Central memory CD8-positive, alpha-beta T cell (primary cell): Measurements from ENCODE around the gene LPP.

Experiments
- ATAC-seq: fragments of 150-1000 bp; cut with Tn5 transposase; replicated peaks from 2 replicates; pipeline ENCODE4 v1.10.0; 2022; ENCODE audit warnings: mild to moderate bottlenecking, moderate FRiP score, moderate number of reproducible peaks; ENCODE audit not compliant: poor library complexity, severe bottlenecking; ENCODE audit errors: extremely low read depth
- DNase-seq, 2 donors: peaks; one replicate each; pipeline ENCODE4 v3.0.0; 2021; ENCODE audit warnings: low spot score in 2 of 2
- H3K27ac Mint-ChIP-seq: one replicate; pipeline ENCODE4 v1.8.0; 2022; ENCODE audit warnings: low read depth, mild to moderate bottlenecking, moderate library complexity, mixed read lengths
- H3K27me3 Mint-ChIP-seq: one replicate; pipeline ENCODE4 v1.8.0; 2022; ENCODE audit warnings: mixed read lengths
- H3K36me3 Mint-ChIP-seq: one replicate; pipeline ENCODE4 v1.8.0; 2022; ENCODE audit warnings: mild to moderate bottlenecking, moderate library complexity, mixed read lengths; ENCODE audit not compliant: insufficient read depth
- H3K4me1 Mint-ChIP-seq: one replicate; pipeline ENCODE4 v1.8.0; 2022; ENCODE audit warnings: mixed read lengths
- H3K4me3 Mint-ChIP-seq: one replicate; pipeline ENCODE4 v1.8.0; 2022; ENCODE audit warnings: mild to moderate bottlenecking, moderate library complexity, mixed read lengths
- H3K9me3 Mint-ChIP-seq: one replicate; pipeline ENCODE4 v1.8.0; 2022; ENCODE audit warnings: mixed read lengths

LPP gene

DNA sequence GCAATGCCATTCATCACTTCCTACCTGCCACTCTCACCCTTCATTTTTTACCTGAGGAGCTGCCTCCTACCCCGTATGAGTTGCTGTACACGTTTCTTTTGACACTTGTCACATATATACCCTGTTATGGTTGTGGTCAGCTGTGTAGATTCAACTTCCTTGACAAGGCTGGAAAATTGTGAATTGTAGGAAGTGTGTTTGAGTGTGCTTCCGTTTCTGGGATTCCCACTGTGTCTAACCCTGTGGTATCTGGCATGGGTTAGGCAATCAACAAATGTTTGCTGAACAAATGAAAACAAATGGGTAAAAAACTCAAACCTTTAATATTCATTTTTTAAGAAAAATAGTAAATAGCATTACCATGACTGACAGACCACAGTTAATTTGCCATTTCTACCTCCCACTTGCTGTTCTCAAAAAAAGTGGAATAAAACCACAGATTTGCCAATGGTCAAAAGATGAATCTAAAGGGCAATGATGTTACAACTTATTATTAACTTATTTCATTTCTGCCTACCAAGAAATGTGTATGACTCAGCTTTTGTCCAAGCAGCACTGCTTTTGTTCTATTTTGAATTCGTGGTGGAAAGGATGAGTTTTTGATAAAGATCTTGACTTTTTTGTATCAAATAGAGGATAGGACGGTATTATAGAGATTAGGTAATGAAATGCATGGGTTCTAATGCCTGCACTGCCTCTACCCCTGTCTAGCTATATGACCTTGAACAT lies 404.6 kb downstream of the LPP start:
- DNase-seq, result no peak
- Mint-ChIP-seq H3K36me3 (peaks cover 2% of the 10 kb centered on the region), H3K27ac (no peak overlapping the region), H3K4me3 (no peak overlapping the region), H3K4me1 (peaks cover 35% of the 10 kb centered on the region), H3K27me3 (no peaks in the 10 kb centered on the region), H3K9me3 (no peaks in the 10 kb centered on the region)
- no peak for ATAC-seq

DNA sequence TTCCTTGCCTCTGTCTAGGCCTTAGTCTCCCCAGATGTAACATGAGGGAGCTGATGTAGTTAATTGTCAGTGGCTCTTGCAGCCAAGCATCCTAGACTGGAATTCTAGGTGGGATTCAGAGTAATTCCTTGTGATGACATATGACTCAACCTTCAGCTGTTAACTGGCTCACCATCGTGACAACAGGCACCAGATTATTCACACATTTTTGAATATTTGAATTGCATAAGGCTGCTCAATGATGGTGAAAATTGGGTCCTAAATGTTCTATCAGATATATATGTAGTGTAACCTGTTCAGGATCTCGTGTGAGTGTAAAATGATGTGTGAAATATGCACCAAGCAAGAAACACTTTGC lies 405.1 kb downstream of the LPP start:
- peaks cover 35% of the 10 kb centered on the region for H3K4me1 Mint-ChIP-seq
- no peaks in the 10 kb centered on the region for H3K9me3 Mint-ChIP-seq
- no peaks in the 10 kb centered on the region for H3K27me3 Mint-ChIP-seq
- peaks cover 2% of the 10 kb centered on the region for H3K36me3 Mint-ChIP-seq
- ATAC-seq (no peak), DNase-seq (no peak)
- no peak overlapping the region for H3K4me3 Mint-ChIP-seq
- no peak overlapping the region for H3K27ac Mint-ChIP-seq

DNA sequence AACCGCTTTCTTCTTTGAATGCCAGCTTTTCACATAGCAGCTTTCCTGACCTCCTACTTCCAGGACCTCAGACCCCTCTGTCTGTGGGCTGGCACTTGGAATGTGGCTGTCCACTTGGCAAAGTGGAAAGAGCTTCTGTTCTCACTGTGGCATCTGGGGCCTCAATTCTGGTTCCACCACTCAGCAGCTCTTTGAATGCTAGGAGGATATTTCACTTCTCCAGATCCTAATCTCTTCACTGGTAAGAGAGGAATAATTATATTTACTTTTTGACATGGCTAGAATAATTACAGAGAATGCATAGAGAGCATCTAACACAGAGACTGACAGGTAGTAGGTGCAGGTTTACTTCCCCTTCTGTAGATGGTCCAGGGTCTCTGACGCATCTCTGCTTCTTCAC lies 405.9 kb downstream of the LPP start:
- H3K4me1 Mint-ChIP-seq, result peaks cover 35% of the 10 kb centered on the region
- no peak for ATAC-seq
- H3K27me3 Mint-ChIP-seq, result no peaks in the 10 kb centered on the region
- H3K9me3 Mint-ChIP-seq, result no peaks in the 10 kb centered on the region
- no peak overlapping the region for H3K27ac Mint-ChIP-seq
- H3K36me3 Mint-ChIP-seq, result peaks cover 2% of the 10 kb centered on the region
- H3K4me3 Mint-ChIP-seq, result no peak overlapping the region
- DNase-seq, result no peak

DNA sequence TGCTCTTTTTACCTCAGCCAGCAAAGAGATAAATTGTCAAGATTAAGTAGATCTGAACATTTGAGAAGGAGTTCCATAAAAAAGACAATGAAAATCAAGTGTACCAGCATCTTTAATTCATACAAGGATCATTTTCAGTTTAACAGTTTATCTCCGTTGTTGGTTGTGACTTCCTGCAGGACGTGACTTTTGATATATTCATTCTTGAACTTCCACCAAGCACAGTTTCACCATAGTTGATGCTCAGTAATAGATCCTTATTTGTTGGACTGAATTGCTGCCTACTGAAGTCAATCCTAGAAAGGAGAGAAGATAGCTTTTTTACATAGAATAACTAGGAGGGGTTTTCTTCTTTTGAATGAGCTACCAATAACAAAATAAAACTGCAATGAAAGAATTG lies 408.2 kb downstream of the LPP start:
- peak overlapping the region; percentile 10 for H3K4me3 Mint-ChIP-seq
- DNase-seq (no peak), ATAC-seq (no peak)
- H3K27ac Mint-ChIP-seq, result no peak overlapping the region
- H3K9me3 Mint-ChIP-seq, result no peaks in the 10 kb centered on the region
- H3K4me1 Mint-ChIP-seq, result peaks cover 35% of the 10 kb centered on the region
- H3K27me3 Mint-ChIP-seq, result no peaks in the 10 kb centered on the region
- H3K36me3 Mint-ChIP-seq, result no peaks in the 10 kb centered on the region

DNA sequence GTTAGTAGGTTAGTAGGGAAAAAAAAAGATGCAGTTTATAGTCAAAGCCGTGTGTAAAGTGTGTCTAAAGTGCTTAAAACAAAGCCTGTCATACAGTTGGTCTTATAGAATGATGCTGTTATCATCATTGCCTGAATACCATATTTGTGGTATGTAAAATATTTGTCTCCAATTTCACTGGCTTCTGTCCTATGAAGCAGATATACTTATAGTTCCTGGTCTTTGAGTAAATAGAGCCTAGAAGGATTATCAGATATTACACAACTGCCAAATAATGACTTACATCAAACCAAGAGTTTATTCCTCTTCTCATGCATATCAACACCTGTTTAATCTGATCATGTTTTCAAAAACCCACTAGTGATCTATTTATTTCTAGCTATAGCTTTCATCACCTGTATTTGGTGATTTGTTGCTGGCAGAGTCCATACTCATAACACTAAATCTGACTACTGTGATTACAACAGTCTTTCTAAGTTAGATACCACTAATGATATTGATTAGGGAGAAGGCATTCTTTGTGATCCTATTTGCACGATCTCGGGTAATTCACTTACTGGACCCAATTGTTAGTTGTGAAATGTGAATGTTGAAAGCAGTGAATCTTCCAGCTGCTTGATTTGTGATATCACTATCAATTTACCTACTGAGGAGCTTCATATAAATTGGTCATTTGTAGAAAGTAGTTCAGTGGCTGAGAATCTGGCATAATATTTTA lies 413.7 kb downstream of the LPP start:
- ATAC-seq, result no peak

DNA sequence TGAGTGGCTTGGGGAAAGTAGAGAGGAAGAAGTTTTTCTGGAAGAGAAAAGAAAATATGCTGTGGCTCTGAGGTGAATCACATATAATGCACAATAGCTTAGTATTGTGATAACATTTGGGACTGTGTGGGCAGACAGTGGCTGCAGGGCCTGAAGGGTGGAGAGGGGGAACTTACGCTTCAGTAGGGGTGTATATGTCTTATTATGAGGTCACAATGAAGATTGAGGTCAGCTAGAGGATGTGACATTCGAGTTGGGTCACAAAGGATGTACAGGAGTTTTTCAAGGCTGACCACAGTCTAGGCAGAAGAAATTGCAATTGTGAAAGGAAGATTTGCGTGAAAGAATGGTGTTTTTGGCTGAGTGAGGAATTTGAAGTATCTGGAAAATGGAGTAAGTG lies 414.8 kb downstream of the LPP start:
- no peaks in the 10 kb centered on the region for H3K27me3 Mint-ChIP-seq
- H3K4me3 Mint-ChIP-seq, result no peak overlapping the region
- peaks cover 13% of the 10 kb centered on the region for H3K4me1 Mint-ChIP-seq
- H3K9me3 Mint-ChIP-seq, result no peaks in the 10 kb centered on the region
- peaks cover 2% of the 10 kb centered on the region for H3K36me3 Mint-ChIP-seq
- no peak overlapping the region for H3K27ac Mint-ChIP-seq
- ATAC-seq, result peak; percentile 67
- no peak for DNase-seq

More for the DNA sequence above, 413.7 kb downstream of the LPP start:
- Mint-ChIP-seq H3K27me3 (no peaks in the 10 kb centered on the region), H3K4me3 (no peak overlapping the region), H3K27ac (no peak overlapping the region), H3K4me1 (peaks cover 12% of the 10 kb centered on the region), H3K36me3 (peaks cover 2% of the 10 kb centered on the region), H3K9me3 (no peaks in the 10 kb centered on the region)
- DNase-seq, result no peak

DNA sequence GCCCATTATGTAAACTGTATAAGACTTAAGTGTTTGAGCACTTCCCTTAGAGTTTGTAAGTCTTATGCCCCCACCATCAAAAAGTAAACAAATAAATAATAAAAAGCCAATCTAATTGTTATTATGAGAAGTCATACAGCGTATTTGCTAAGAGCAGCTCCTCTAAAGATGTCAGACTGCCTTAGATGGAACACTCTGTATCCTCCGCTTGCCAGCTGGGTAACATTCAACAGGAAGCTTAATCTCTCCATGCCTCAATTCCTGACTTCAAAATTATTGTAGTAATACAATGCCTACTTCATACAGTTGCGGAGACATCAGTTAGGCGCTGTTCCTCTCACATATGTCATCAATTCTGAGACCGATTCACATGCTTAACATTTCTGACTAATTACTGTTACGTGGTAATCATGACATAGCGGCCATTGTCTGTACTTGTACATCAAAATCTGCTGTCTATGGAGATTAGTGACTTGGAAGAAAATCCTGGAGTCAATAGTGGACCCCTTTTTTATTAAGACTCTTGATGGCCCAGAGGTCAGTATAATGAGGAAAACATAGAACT lies 417.7 kb downstream of the LPP start:
- ATAC-seq (no peak), DNase-seq (no peak)
- Mint-ChIP-seq H3K9me3 (no peaks in the 10 kb centered on the region), H3K36me3 (peaks cover 2% of the 10 kb centered on the region), H3K4me3 (no peak overlapping the region), H3K27me3 (no peaks in the 10 kb centered on the region), H3K4me1 (peaks cover 20% of the 10 kb centered on the region), H3K27ac (no peak overlapping the region)

DNA sequence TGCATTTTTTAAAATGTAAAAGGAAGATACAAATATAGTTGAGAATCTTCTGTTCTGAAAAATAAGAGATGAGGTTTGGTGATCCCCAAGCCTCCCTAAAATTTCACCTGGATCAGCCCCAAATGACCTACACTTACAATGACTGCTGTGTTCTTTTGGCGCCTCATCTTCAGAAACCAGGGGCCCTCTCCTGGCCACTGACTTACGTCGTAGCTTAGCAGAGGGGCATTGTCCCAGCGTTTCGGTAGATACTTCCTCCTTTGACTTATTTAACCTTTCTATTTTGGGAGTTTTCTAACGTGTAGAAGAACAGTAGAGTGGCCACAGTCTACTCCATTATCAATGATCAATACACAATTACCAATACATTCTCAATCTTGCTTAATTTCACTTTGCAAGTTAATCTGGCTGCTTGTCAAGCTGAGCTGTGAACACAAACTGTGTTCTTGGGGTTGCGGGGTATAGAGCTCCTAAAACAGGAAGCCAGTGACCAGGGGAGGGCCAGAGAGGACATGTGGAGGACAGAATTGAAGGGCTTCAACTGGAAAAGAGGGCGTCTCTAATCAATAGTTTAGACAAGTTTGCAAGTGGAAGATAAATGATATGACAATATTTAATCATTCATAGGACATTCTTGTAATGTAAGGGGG lies 419.5 kb downstream of the LPP start:
- H3K27me3 Mint-ChIP-seq, result no peaks in the 10 kb centered on the region
- H3K9me3 Mint-ChIP-seq, result no peaks in the 10 kb centered on the region
- H3K4me3 Mint-ChIP-seq, result no peak overlapping the region
- ATAC-seq (no peak), DNase-seq (no peak)
- H3K27ac Mint-ChIP-seq, result no peak overlapping the region
- H3K4me1 Mint-ChIP-seq, result peaks cover 27% of the 10 kb centered on the region
- H3K36me3 Mint-ChIP-seq, result peaks cover 6% of the 10 kb centered on the region

DNA sequence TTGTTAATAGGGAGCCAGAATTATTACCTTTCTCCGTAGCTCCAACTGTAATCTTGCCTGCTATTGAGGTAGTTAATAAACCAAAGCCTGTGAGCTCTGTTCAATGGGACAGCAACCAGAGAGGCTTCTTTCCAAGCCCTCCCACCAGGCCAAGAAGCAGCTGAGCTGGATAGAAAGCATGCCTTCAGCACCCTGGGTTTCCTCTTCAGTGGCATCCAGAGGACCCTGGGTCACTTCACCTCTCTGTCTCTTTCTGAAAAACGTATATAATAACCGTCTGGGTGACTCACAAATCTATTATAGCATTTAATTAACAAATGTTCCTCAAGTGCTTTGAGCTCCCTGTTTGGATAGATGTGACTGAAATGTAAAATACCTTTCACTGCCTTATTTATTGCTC lies 420.0 kb downstream of the LPP start:
- peaks cover 25% of the 10 kb centered on the region for H3K4me1 Mint-ChIP-seq
- no peaks in the 10 kb centered on the region for H3K9me3 Mint-ChIP-seq
- no peak overlapping the region for H3K4me3 Mint-ChIP-seq
- H3K27me3 Mint-ChIP-seq, result no peaks in the 10 kb centered on the region
- H3K36me3 Mint-ChIP-seq, result peaks cover 3% of the 10 kb centered on the region
- DNase-seq (no peak), ATAC-seq (no peak)
- no peak overlapping the region for H3K27ac Mint-ChIP-seq

DNA sequence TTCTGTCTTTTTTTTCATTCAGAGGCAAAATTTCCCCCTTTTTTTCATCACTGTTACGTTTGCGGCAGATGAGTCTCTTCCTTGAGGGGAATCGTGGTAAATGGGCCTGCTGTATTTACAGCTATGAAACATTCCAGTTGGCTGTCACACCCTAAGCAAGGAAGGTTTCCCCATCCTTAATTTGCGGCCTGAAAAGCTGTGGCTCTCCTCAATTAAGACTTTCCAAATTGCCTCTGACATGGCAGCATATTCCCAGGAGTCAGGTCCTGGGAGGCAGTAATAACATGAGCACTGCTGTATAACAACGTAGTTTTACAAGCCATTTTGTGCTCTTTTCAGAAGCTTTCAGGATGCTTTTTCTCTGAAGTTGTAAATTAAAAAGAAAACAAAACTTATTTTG lies 420.9 kb downstream of the LPP start:
- no peak overlapping the region for H3K27ac Mint-ChIP-seq
- H3K4me1 Mint-ChIP-seq, result peaks cover 24% of the 10 kb centered on the region
- H3K27me3 Mint-ChIP-seq, result no peaks in the 10 kb centered on the region
- ATAC-seq (no peak), DNase-seq (no peak)
- H3K9me3 Mint-ChIP-seq, result no peaks in the 10 kb centered on the region
- peaks cover 3% of the 10 kb centered on the region for H3K36me3 Mint-ChIP-seq
- H3K4me3 Mint-ChIP-seq, result no peak overlapping the region

DNA sequence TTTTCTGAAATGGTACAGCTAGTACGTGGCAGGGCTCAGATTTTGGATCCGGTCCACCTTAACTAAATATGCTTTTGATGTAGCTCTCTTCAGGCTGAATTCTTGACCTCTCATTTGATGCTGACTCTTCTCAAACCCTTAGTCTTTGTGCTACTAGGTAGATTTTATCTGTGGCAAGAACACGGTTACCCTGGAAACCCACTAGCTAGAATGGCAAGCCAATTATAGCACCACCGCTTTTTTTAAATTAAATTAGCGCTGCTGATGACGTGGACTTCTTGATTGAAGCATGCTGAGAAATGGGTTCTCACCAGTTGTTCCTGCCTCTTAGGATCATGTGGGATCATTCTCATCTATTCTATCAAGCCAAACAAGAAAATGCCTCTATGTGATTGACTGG lies 421.5 kb downstream of the LPP start:
- no peak overlapping the region for H3K27ac Mint-ChIP-seq
- H3K4me1 Mint-ChIP-seq, result peaks cover 24% of the 10 kb centered on the region
- no peak overlapping the region for H3K4me3 Mint-ChIP-seq
- no peaks in the 10 kb centered on the region for H3K9me3 Mint-ChIP-seq
- ATAC-seq (no peak), DNase-seq (no peak)
- H3K36me3 Mint-ChIP-seq, result peaks cover 3% of the 10 kb centered on the region
- H3K27me3 Mint-ChIP-seq, result no peaks in the 10 kb centered on the region

DNA sequence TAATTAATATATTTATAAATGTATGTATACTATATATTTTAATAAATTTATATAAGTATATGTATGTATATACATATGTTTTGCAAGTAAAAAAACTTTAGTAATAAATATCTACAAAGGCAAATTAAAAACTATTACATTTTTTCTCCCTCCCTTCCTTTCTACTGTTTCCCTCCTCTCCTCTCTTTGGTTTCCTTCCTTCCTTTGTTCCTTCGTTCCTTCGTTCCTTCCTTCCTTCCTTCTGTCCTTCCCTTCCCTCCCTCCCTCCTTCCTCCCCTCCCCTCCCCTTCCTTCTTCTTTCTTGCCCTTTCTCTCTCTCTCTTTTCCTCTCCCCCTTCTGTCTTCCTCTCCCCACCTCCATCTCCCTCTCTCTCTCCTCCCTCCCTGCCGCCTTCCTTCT lies 423.6 kb downstream of the LPP start:
- no peak overlapping the region for H3K27ac Mint-ChIP-seq
- no peaks in the 10 kb centered on the region for H3K9me3 Mint-ChIP-seq
- no peak for ATAC-seq

More for the DNA sequence above, 423.6 kb downstream of the LPP start:
- Mint-ChIP-seq H3K4me1 (peaks cover 24% of the 10 kb centered on the region), H3K27me3 (no peaks in the 10 kb centered on the region), H3K4me3 (no peak overlapping the region), H3K36me3 (peaks cover 3% of the 10 kb centered on the region)
- DNase-seq, result no peak
